HG02642 (cell line): ENCODE data around the gene AGPAT1.
A peak's percentile ranks its signal among the peaks of the same experiment; 100 is the strongest.
"Not testable (repeated sequence)": the region's sequence is repeated elsewhere in the genome, so short reads cannot be mapped to it uniquely, and the experiment has no call there.

ENCODE experiments used
- ATAC-seq: cut with Tn5 transposase; IDR thresholded peaks from one replicate; pipeline ENCODE4 v1.9.1; 2021; ENCODE audit warnings: mild to moderate bottlenecking; ENCODE audit not compliant: unreplicated experiment, poor library complexity

AGPAT1 gene

GRCh38 chr6:32200711-32201475 is 25.0 kb upstream of the AGPAT1 start:
- no peak for ATAC-seq

- no peak for ATAC-seq
Measured at GRCh38 chr6:32198866-32199265, 23.0 kb upstream of the AGPAT1 start.

- no peak for ATAC-seq
Measured at GRCh38 chr6:32198345-32198696, 22.4 kb upstream of the AGPAT1 start.

GRCh38 chr6:32196682-32197616 is 21.1 kb upstream of the AGPAT1 start:
- ATAC-seq, result no peak

GRCh38 chr6:32195902-32196681 is 20.2 kb upstream of the AGPAT1 start:
- peak; percentile 20 for ATAC-seq

GRCh38 chr6:32195652-32195901 is 19.7 kb upstream of the AGPAT1 start:
- ATAC-seq, result peak; percentile 80

- ATAC-seq, result no peak
Measured at GRCh38 chr6:32194825-32195651, 19.2 kb upstream of the AGPAT1 start.

- ATAC-seq, result no peak
Measured at GRCh38 chr6:32194388-32194787, 18.5 kb upstream of the AGPAT1 start.

GRCh38 chr6:32193096-32193495 is 17.2 kb upstream of the AGPAT1 start:
- not testable (repeated sequence) for ATAC-seq

- ATAC-seq, result no peak
Measured at GRCh38 chr6:32192608-32193039, 16.7 kb upstream of the AGPAT1 start, which contains the start of gene GPSM3. GPSM3 (minus strand) TSS chr6:32192643; CDS start chr6:32192513, 130 bp downstream.

- ATAC-seq, result no peak
Measured at GRCh38 chr6:32191696-32192607, 16.1 kb upstream of the AGPAT1 start.

GRCh38 chr6:32190911-32191677 is 15.2 kb upstream of the AGPAT1 start:
- ATAC-seq, result no peak

GRCh38 chr6:32190054-32190851 is 14.4 kb upstream of the AGPAT1 start, which contains the start of gene PBX2:
PBX2 (minus strand) TSS chr6:32190202; CDS start chr6:32189915, 287 bp downstream.
- ATAC-seq, result peak; percentile 69

GRCh38 chr6:32189742-32190053 is 13.8 kb upstream of the AGPAT1 start:
- ATAC-seq, result no peak

- ATAC-seq, result no peak
Measured at GRCh38 chr6:32189069-32189741, 13.3 kb upstream of the AGPAT1 start.

GRCh38 chr6:32188381-32189068 is 12.6 kb upstream of the AGPAT1 start:
- ATAC-seq, result no peak
